HG02938 (cell line): ENCODE measurements around the gene PSEN1.

Experiments used
- ATAC-seq: cut with Tn5 transposase; IDR thresholded peaks from one replicate; pipeline ENCODE4 v1.9.1; 2021; ENCODE audit warnings: mild to moderate bottlenecking, moderate library complexity; ENCODE audit not compliant: unreplicated experiment

Gene PSEN1

GRCh38 chr14:73136387-73137225 is at the start of gene PSEN1:
Gene PSEN1 (plus strand): TSS chr14:73136507. CDS start chr14:73148020, 11,513 bp downstream.
- ATAC-seq = peak; percentile 75

- no peak for ATAC-seq
Measured at GRCh38 chr14:73091044-73091443, 45.3 kb upstream of the PSEN1 start.

GRCh38 chr14:73097421-73097820 is 38.9 kb upstream of the PSEN1 start:
- no peak for ATAC-seq

- ATAC-seq = no peak
Measured at GRCh38 chr14:73100334-73100733, 36.0 kb upstream of the PSEN1 start.

GRCh38 chr14:73102806-73103497 is 33.4 kb upstream of the PSEN1 start:
- no peak for ATAC-seq

- ATAC-seq = no peak
Measured at GRCh38 chr14:73105050-73105449, 31.3 kb upstream of the PSEN1 start.

- ATAC-seq = no peak
Measured at GRCh38 chr14:73105727-73106126, 30.6 kb upstream of the PSEN1 start.

- ATAC-seq = no peak
Measured at GRCh38 chr14:73116079-73116665, 20.1 kb upstream of the PSEN1 start.

- no peak for ATAC-seq
Measured at GRCh38 chr14:73124180-73124894, 12.0 kb upstream of the PSEN1 start.

- no peak for ATAC-seq
Measured at GRCh38 chr14:73125169-73125588, 11.1 kb upstream of the PSEN1 start.

- no peak for ATAC-seq
Measured at GRCh38 chr14:73125746-73126145, 10.6 kb upstream of the PSEN1 start.

- ATAC-seq = no peak
Measured at GRCh38 chr14:73133795-73134194, 2.5 kb upstream of the PSEN1 start.

- no peak for ATAC-seq
Measured at GRCh38 chr14:73136085-73136386, 271 bp upstream of the PSEN1 start.

GRCh38 chr14:73140811-73141323 is 4.6 kb downstream of the PSEN1 start:
- ATAC-seq = no peak

GRCh38 chr14:73142216-73142615 is 5.9 kb downstream of the PSEN1 start:
- peak; percentile 61 for ATAC-seq

- ATAC-seq = no peak
Measured at GRCh38 chr14:73143003-73143402, 6.7 kb downstream of the PSEN1 start.

GRCh38 chr14:73143617-73144016 is 7.3 kb downstream of the PSEN1 start:
- no peak for ATAC-seq

GRCh38 chr14:73145371-73145770 is 9.1 kb downstream of the PSEN1 start:
- ATAC-seq = no peak

- no peak for ATAC-seq
Measured at GRCh38 chr14:73146111-73146510, 9.8 kb downstream of the PSEN1 start.

- ATAC-seq = no peak
Measured at GRCh38 chr14:73149753-73150152, 13.4 kb downstream of the PSEN1 start.

- no peak for ATAC-seq
Measured at GRCh38 chr14:73153272-73153671, 17.0 kb downstream of the PSEN1 start.
